Daoy (cell line): ENCODE measurements around the gene CAMTA2. TPM values are rescaled to one million over a fixed set of nuclear protein-coding genes. Genes with fewer than 3 reads are reported as not detected.

Source experiments
- DNase-seq: peaks from one replicate; pipeline ENCODE4 v3.0.0-alpha.2; 2015; ENCODE audit warnings: low read depth
- total RNA-seq: library from RNA; depleted of rRNA; stranded (reverse); fragments of >200 nt; shearing (Covaris generic); gene quantifications from 2 replicates; pipeline ENCODE4 v1.2.3, GENCODE V29; 2014

The CAMTA2 gene
- total RNA-seq, 1 experiment from 2014 or later, result 8.5 TPM

DNA sequence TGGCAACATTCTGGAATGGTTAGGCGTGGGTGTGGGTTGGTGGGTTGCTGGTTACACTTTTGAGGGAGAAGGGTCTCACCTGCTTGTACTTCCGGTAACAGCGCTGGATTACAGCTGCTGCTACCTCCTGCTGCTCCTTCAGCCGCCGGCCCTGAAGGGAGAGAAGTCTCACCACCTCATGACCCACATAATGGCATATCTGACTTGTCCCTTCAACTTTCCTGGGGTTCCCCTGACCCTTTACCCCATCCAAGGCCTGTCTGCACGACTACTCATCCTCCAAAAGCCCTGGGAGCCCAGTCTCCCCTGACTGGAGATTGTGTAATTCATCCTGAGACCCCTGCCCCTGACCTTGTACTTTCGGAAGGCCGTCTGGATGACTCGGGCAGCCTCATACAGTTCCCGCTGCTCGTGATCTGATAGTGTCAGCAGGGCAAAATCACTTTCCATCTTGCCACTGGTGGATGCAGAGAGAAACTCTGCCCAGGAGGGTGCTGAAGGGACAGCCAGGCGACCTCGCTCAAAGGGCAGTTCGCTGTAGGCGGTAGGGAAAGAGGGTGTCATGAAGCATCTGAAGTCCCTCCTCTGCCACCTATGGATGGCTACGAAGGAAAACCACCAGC is 17.8 kb downstream of the CAMTA2 start:
- no peak for DNase-seq

GRCh38 chr17:4969047-4969550 is 18.4 kb downstream of the CAMTA2 start:
- peak; percentile 91 for DNase-seq

DNA sequence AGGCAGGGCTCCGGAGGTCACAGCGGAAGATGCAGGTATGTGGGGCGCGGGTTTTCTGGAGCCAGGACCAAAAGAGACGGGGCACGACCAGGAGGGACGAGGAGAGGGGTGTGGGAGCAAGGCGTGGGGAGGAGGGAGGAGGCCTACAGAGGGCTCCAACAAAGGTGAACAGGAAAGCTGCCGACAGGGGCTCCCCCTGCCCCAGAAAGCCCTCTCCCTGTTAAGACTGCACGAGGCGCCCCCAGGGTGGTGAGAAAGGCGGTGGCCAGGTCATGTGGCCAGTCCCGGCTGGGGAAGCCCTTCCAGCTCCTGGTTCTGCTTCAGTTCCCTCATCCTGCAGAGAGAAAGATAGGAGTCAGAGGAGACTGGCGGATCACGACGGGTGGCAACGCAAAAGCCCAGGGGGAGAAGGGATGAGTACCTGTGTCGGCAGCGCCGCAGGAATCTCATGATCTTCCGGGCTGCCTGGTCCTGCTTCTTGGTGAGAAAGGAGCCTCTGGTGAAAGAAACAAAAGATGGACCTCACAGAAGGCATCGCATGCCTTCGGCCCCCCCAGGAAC is 18.9 kb downstream of the CAMTA2 start:
- peak; percentile 77 for DNase-seq

GRCh38 chr17:4967539-4968485 is 19.7 kb downstream of the CAMTA2 start, which contains the start of gene SPAG7:
Gene SPAG7 (minus strand): TSS chr17:4967817. CDS start chr17:4967804, 13 bp downstream.
- peak; percentile 99 for DNase-seq

- peak; percentile 100 for DNase-seq
These were observed 20.5 kb downstream of the CAMTA2 start for GRCh38 chr17:4966844-4967538.

GRCh38 chr17:4965311-4965986 is 22.0 kb downstream of the CAMTA2 start:
- no peak for DNase-seq

- DNase-seq, result no peak
These were observed 27.1 kb downstream of the CAMTA2 start for GRCh38 chr17:4960279-4960922.

DNA sequence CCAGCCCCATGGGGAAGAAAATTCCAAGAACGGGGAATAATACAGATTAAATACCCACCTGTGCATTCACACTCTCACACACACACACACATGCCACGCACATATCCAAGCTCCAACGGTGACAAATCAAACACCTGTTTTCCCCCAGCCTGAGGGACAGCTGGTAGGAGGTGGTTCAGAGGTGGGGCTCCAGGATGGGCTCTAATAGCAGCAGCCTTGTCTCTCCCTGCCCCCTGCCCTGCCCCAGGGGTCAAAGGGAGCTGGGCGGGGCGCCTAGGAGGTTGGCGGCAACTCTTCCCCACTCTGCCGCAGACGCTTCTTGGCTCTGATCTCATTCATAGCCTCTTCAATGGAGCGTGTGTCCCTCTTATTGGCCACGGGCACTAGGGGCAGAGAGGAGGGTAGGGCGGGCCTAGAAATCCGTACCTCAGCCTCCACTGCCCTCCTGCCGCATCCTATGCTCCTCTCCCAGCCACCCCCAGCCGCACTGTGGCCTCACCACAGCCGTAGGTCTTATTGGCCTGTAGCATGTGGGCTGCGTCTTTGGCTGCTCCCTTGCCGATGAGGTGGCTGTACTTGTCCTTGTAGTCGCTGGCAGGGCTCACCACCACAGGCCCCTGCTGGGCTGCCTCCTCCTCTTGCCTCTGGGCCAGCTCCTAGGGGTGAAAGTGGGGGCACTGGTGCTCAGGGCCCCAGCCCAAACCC is 28.1 kb downstream of the CAMTA2 start:
- no peak for DNase-seq

- DNase-seq, result no peak
These were observed 29.4 kb downstream of the CAMTA2 start for GRCh38 chr17:4958102-4958501.

- no peak for DNase-seq
These were observed 30.9 kb downstream of the CAMTA2 start for GRCh38 chr17:4956493-4957061.

- DNase-seq, result no peak
These were observed 32.4 kb downstream of the CAMTA2 start for GRCh38 chr17:4955091-4955490.

DNA sequence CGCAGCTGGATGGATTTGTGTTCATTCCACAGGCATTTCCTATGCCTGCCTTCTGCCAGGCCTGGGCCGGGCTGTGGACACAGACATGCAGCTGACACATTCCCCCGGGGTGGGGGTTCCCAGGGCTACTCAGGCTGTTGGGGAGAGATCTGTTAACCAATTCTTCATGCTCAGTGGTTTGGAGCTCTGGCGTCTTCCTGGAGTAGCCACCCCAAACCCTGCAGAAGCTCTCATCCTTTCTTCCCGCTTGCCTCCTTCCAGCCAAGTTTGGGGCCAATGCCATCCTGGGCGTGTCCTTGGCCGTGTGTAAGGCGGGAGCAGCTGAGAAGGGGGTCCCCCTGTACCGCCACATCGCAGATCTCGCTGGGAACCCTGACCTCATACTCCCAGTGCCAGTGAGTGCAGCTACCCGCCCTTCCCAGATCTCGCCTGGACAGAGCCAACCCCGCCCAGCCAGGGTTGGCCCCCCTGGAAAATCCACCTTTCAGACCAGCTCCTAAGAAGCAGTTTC is 34.0 kb downstream of the CAMTA2 start:
- peak; percentile 79 for DNase-seq

DNA sequence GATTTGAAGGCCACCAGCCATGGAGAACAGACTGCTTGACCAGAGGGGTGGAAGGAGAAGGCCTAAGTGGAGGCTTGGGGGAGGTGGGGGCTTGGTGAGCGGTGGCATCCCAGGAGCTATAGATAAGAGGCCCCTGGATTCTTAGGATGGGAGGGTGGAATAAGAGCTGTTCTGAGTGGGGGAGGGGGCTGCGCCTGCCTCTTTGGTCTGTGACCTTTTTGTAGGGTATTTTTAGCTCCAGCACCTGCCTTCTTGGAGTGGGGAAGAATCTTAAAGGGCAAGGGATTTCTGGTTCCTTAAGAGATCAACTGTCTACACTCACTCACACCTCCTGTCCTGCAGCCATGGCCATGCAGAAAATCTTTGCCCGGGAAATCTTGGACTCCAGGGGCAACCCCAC is 36.0 kb downstream of the CAMTA2 start:
- DNase-seq, result no peak

DNA sequence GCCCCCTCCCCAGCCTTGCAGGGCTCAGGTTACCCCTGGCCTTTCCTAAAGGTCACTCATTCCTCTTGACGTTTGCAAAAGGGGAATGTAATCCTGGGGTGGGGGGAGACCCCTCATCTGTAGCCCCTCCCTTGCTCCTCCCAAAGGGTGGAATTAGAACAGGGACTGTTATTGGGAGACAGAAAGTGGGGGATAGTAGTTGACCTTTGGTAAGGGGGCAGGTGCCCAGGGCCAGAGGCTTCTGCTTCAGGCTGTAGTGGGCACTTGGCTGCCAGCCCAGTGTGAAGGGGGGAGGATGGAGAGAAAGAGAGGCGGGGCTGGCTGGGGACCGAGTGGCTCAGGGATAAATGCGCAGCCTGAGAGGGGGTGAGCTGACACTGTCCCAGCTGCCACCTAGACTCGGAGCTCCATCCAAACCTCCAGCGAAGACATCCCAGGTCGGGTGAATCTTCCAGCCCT is 36.7 kb downstream of the CAMTA2 start, which contains the start of gene ENO3:
Gene ENO3, plus strand, starts transcription at position 374 of the 459 bp plus-strand sequence. CDS start 711 bp downstream, outside the sequence.
- DNase-seq, result no peak

DNA sequence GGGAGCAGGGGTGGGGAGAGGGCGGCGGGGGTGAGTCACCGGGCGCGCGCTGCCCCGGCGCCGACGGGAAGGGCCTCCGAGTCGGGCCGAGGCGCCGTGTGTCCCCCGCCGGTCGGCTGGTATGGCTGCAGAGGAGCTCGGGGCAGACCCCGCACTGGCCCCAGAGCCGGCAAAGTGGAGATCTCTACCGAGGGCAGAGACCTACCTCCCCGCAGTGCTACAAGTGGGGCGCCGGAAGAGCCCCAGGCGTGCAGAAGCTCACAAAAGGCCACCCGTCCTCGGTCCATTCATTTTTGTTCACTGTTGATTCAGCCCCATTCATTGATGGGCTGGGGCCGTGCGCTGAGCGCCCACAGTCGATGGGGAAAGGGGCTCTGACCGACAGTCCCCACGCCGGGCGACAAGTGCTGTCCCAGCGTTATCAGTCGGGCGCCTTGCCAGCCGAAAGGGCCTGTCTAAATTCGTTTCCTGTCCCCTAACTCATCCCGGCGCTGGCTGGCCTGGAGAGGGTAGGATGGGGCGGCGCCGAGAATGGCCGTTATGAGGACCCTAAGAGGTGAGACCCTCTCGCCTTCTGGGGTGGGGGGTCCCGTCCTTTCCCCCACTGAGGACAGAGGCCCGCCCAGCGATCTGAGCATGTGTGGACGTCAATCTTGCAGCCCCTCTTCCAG is 37.3 kb downstream of the CAMTA2 start:
- DNase-seq, result no peak

DNA sequence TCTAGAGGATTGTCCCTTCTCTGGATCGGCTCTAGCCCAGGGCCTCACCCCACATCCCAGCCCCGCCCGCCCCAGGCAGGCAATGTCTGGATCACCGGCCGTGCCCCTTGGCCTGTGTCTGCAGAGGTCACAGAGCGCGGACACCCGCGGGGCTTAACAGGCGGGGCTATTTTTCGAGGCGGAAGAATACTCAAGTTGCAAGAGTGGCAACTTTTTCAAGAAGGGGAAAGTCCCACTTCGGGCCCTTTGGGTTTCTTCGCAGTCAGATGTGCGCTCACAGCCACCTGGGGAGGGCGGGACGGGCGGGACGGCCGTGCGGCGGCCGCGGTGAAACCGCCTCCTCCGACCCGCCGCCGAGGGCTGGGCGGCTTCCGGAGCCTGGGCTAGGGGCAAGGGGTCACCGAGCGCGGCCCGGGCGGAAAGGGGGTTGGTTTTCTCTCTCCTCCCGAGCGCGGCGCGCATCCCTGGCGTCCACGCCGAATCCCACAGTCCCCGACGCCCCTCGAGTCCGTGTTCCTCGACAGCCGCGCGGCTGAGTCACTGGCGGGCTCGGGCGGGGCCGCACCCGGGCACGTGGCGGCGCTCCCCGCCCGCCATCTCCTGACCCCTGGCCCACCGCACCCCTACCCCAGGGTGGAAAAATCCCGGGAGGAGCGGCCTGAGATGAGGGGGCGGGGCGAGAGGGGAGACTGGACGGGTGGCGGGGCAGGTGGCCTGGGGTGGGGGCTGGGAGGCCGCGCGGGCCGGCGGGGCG is 38.0 kb downstream of the CAMTA2 start:
- peak; percentile 83 for DNase-seq

GRCh38 chr17:4948931-4949320 is 38.5 kb downstream of the CAMTA2 start:
- peak; percentile 96 for DNase-seq
